ENCODE results near the gene HIGD1C.

- TF ChIP-seq CTCF (IDR thresholded peaks at IDR 0.05) (no peak), POLR2AphosphoS5 (IDR thresholded peaks at IDR 0.05; ENCODE audit: insufficient read depth in 1 of 2, low read depth in 1 of 2) (no peak), POLR2A (IDR thresholded peaks at IDR 0.05) (no peak)
Measured at GRCh38 chr12:50914872-50915484, 37.4 kb upstream of the HIGD1C start.
